Activated CD4-positive, CD25-positive, alpha-beta regulatory T cell treated with anti-CD3 and anti-CD28 coated beads, Interleukin-2, amount 50 U/mL, for 24 hours (primary cell): ENCODE data around the gene ZBED6.
"Not testable (repeated sequence)": the region's sequence is repeated elsewhere in the genome, so short reads cannot be mapped to it uniquely, and the experiment has no call there.

Experiments used
- ATAC-seq, 2 donors: fragments of 150-1000 bp; cut with Tn5 transposase; one replicate each; pipeline ENCODE4 v1.10.0; 2021; ENCODE audit warnings: mild to moderate bottlenecking in 1 of 2, moderate library complexity in 1 of 2

The ZBED6 gene

DNA sequence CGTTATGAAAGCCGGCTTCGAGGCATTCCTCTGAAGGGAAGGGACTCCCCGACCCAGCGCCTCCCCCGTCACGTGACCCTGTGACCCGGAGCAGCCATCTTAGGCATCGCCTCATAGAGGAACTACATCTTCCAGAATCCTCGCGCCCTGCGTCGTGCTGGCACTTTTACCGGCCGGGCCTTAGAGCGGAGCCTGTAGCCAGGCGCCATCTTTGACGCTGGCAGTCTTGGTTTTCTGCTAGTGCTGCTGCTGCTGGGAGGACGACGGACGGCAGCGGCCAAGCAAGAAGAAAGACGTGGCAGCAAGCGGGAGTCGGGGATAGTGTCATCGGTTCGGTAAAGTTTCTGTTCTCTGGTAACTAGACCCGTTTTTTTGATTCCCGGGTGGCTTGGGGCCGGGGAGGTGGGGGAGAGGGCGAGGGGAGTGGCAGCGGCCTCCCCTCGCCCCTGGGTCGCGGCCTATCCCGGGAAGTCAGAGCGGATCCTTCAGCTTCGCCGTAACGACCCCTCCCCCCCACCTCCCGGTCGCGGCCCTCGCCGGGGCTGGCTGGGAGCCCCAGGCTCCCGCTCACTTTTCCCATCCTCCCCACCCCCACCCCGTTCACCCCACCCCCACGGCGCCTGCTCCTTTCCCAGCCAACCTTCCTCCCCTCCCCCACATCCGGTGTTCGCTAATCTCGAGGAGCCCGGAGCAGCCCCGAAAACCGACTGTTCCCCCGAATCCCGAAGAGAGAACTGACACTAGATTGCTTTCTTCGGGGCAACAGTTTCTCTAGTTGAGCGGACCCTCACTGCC lies at the start of gene ZBED6, which contains the start of gene ZC3H11A:
Gene ZBED6, plus strand, starts transcription at position 183 of the 795 bp plus-strand sequence. CDS start 1,900 bp downstream, outside the sequence.
Gene ZC3H11A, plus strand, starts transcription at position 183 of the 795 bp plus-strand sequence. CDS start 21,448 bp downstream, outside the sequence.
- ATAC-seq = peak; percentile 100

- no peak for ATAC-seq
Measured at GRCh38 chr1:203746281-203746680, 49.1 kb upstream of the ZBED6 start.

- ATAC-seq = no peak
Measured at GRCh38 chr1:203751051-203751450, 44.4 kb upstream of the ZBED6 start.

DNA sequence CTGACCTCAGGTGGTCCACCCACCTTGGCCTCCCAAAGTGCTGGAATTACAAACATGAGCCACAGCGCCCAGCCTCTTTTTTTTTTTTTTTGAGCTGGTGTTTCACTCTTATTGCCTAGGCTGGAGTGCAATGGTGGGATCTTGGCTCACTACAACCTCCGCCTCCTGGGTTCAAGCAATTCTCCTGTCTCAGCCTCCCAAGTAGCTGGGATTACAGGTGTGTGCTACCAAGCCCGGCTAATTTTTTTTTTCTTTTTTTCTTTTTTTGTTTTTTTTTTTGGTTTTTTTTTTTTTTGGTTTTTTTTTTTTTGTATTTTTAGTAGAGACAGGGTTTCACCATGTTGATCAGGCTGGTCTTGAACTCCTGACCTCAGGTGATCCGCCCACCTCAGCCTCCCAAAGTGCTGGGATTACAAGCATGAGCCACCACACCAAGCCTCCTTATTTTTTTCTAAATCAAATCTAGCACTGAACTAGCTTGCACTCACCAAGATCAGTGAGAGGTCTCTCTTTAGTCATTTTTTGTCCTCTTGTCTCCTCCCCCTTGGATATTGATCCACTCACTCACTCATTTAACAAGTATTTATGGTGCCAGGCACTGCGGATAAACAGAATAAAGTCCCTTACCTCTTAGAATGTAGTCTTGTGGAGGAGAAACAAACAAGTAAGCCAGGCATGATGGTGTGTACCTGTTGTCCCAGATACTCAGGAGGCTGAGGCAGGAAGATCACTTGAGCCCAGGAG lies 43.6 kb upstream of the ZBED6 start:
- ATAC-seq = not testable (repeated sequence)

DNA sequence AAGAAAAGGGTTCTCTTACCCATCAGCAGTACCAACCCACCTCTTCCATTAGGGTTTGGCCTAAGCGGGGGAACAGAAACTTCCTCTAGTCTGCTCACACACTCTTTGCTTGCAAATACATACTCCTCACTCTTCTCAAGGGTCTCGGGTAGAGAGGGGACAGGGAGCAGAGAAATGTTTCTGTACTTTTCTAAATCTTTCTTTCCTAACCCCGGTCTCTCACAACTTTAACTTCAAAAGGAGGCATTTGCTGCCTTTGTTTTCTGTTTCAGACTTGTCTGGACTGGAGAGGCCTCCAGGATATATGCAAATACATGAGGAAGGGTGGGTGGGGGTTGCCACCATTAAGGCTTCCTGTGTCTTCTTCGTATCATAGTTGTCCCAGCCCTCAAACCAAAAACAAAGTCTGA lies 41.0 kb upstream of the ZBED6 start:
- peak; percentile 41 to 65 for ATAC-seq

- ATAC-seq = peak in 1 of 2 donors; percentile 44
Measured at GRCh38 chr1:203756036-203756435, 39.4 kb upstream of the ZBED6 start.

GRCh38 chr1:203758749-203759148 lies 36.7 kb upstream of the ZBED6 start:
- ATAC-seq = not testable (repeated sequence)

DNA sequence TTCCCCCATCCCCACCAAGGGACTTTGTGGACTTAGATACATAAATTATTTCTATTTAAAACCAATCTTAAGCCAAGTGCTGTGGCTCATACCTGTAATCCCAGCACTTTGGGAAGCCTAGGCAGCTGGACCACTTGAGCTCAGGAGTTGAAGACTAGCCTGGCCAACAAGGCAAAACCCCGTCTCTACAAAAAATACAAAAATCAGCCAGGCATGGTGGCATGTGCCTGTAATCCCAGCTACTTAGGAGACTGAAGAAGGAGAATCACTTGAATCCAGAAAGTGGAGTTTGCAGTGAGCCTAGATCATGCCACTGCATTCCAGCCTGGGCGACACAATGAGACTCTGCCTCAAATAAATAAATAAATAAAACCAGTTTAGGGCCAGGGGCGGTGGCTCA lies 34.9 kb upstream of the ZBED6 start:
- no peak for ATAC-seq

- ATAC-seq = not testable (repeated sequence)
Measured at GRCh38 chr1:203761958-203762357, 33.5 kb upstream of the ZBED6 start.

DNA sequence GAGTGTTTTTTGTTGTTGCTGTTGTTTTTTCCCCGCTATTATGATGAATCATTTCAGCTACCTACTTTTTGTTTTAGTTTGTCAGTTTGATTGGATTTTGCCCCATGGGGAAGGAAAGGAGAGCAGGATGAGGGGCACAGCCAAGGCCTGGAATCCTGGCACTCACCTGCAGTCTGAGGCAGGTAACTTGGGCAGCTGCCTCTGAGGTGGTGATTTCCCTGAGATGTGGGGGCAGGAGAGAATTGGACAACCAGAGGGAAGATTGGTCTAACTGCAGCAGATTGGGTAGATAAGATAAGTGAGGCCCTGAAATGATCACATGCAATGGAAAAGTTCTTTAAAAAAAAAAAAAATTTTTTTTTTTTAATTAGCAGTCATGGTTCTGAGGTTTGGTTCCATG lies 31.9 kb upstream of the ZBED6 start:
- ATAC-seq = no peak

DNA sequence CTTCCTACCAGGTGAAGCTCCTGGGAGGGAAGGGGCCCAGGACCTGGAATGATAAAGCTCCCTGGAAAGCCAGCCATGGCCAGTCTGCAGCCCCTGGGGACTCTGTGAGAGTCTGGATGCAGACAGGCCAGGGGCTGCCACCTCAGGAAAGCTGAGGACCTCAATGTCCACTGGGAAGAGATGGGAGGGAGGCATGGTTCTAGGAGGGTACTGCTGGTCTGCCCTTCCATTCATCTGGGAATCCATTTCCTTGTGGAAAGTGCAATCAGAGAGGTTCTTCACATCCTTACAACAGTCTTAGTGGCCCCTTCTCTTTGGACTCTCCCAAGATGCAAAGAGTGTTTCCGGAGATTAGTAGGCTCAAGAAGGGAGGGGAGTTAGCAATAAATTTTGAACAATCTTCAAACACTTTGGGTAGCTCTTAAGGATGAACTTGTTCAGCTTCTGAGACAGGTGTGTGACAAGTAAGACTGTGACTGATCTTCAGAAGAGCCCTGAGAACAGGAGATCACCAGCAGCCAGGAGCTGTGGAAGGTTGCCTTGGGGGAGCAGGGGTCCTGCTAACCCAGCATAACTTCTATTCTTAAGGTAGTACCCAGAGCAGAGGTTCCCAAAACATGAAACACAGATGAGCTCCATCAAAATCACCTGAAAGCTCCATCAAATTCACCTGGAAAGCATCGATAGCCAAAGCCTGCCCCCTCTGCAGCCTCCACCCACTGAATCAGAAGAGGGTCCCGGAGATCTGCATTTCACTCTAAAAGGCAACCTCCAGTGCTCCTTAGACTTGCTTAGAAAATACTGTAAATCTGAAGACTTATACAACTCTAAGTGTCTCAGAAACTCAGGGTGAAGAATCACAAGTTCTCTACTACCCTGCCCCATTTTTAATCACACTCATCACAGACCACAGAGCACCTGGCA lies 31.1 kb upstream of the ZBED6 start:
- no peak for ATAC-seq

- peak; percentile 89 to 90 for ATAC-seq
Measured at GRCh38 chr1:203765029-203765837, 30.2 kb upstream of the ZBED6 start, which contains the start of gene LAX1. TSS of gene LAX1 (plus strand) at chr1:203765183. CDS start at chr1:203765566, 383 bp downstream.

DNA sequence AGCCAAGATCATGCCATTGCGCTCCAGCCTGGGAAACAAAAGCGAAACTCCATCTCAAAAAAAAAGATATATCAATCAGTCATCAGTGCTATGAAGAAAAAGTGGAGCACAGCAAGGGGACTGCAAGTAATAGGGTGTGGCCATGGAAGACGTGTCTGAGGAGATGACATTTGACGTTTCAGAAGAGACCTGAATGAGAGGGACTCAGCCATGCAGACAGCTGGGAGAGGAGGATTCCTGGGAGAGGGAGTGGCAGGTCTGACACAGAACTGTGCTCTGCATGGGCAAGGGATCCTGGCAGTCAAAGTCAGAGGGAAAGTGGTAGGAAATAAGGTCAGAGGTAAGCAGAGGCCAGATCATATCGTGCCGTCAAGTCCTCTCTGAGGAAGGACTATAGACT lies 27.2 kb upstream of the ZBED6 start:
- ATAC-seq = peak in 1 of 2 donors; percentile 3

DNA sequence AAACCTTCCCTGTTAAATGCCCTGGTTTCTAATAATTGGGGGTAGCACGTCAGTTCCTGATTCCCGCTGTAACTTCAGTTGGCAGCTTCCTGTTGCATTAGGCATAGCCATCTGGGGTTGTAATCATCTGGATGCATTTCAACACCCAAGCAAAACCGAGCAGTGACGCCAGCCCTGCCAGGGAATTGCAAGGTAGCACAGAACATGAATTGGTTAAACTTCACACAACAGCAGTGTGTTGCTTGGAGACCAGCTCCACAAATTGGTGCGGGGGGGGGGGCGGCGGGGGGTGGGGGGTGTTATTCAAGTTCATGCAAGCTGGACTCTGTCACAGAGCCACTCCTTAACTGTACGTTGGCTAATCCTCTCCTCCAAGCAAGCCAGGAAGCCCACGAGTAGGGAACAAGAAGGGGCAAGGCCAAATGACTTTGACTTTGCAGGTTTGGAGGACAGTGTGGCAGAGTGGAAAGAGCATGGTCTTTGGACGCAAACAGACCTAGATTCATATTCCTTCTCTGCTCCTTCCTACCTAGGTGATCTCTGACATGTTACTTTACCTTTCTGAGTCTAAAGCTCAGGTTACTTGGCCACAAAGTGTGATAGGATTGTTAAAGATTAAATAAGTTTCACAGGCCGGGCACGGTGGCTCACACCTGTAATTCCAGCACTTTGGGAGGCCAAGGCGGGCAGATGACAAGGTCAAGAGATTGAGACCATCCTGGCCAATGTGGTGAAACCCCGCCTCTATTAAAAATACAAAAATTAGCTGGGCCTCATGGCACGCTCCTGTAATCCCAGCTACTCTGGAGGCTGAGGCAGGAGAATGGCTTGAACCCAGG lies 25.7 kb upstream of the ZBED6 start:
- ATAC-seq = no peak

- no peak for ATAC-seq
Measured at GRCh38 chr1:203771901-203772301, 23.5 kb upstream of the ZBED6 start.

GRCh38 chr1:203772836-203773235 lies 22.6 kb upstream of the ZBED6 start:
- ATAC-seq = no peak

GRCh38 chr1:203776636-203777035 lies 18.8 kb upstream of the ZBED6 start:
- ATAC-seq = no peak

DNA sequence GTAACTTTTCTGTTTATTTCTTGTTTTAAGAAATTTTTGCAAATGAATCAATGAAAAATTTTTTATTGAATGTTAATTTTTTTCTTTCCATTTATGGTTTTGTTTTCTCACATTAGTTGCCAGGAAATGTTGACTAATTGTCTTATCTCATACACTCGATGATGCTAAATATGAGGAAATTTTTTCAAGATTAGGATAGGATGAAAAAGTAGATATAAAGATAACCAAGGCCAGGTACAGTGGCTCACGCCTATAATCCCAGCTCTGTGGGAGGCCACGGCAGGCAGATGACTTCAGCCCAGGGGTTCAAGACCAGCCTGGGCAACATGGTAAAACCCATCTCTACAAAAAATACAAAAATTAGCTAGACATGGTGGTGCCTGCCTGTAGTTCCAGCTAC lies 17.8 kb upstream of the ZBED6 start:
- no peak for ATAC-seq

- ATAC-seq = no peak
Measured at GRCh38 chr1:203778146-203778545, 17.3 kb upstream of the ZBED6 start.

DNA sequence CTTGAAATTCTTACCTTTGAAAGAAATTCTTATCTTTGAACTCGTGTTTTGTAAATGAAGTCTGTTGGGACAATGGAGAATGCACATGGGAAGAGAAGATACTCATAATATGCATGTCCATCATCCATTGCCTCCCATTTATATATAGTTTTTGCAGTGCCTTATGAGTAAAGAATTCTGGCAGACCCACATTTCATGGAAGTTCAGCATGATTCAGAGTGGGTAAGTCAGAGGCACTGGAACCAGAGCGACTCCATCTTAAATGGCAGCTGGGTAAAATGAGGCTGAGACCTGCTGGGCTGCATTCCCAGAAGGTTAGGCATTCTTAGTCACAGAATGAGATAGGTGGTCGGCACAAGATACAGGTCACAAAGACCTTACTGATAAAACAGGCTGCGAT lies 16.6 kb upstream of the ZBED6 start:
- ATAC-seq = no peak

- ATAC-seq = no peak
Measured at GRCh38 chr1:203781962-203782361, 13.5 kb upstream of the ZBED6 start.
